Cardiac fibroblast (primary cell): ENCODE data around the gene CD36.
A peak's percentile ranks its signal among the peaks of the same experiment; 100 is the strongest.

Source experiments
- DNase-seq, 2 donors: peaks; one replicate each; pipeline versions ENCODE4 v3.0.0 to v3.0.0-alpha.2; 2010; ENCODE audit warnings: low read depth in 2 of 2
- H3K4me3 ChIP-seq, 2 donors: replicated peaks in 1 of 2; 1 replicate in 1 of 2; 2 replicates in 1 of 2; pipeline ENCODE4 v1.5.1; 2011; ENCODE audit warnings: low read depth in 2 of 2, low read length in 2 of 2, mild to moderate bottlenecking in 2 of 2, moderate library complexity in 1 of 2
- CTCF ChIP-seq: IDR thresholded peaks from one replicate; pipeline ENCODE4 v1.5.1; 2011; ENCODE audit warnings: low read depth, mild to moderate bottlenecking, low read length, inconsistent platforms

The CD36 gene

GRCh38 chr7:80711531-80711930 is 73.1 kb downstream of the CD36 start:
- TF ChIP-seq CTCF, result no peak
- H3K4me3 ChIP-seq, result no peak overlapping the region
- DNase-seq, result peak in 1 of 2 donors; percentile 85

- DNase-seq, result peak in 1 of 2 donors; percentile 74
- H3K4me3 ChIP-seq, result no peak overlapping the region
- TF ChIP-seq CTCF, result no peak
These were observed 80.8 kb downstream of the CD36 start for GRCh38 chr7:80719261-80719660.

GRCh38 chr7:80720146-80720545 is 81.7 kb downstream of the CD36 start:
- no peak for TF ChIP-seq CTCF
- DNase-seq, result no peak

GRCh38 chr7:80721883-80722615 is 83.6 kb downstream of the CD36 start:
- no peak for TF ChIP-seq CTCF
- no peak overlapping the region for H3K4me3 ChIP-seq
- peak; percentile 86 to 93 for DNase-seq

More at GRCh38 chr7:80720146-80720545, 81.7 kb downstream of the CD36 start:
- H3K4me3 ChIP-seq, result no peak overlapping the region

GRCh38 chr7:80722616-80723195 is 84.3 kb downstream of the CD36 start:
- H3K4me3 ChIP-seq, result no peak overlapping the region
- peak; percentile 98 to 100 for DNase-seq
- no peak for TF ChIP-seq CTCF

GRCh38 chr7:80724249-80724871 is 85.9 kb downstream of the CD36 start:
- peak in 1 of 2 donors; percentile 64 for DNase-seq
- no peak overlapping the region for H3K4me3 ChIP-seq
- TF ChIP-seq CTCF, result no peak
